ENCODE results near the gene BCL2.

DNA sequence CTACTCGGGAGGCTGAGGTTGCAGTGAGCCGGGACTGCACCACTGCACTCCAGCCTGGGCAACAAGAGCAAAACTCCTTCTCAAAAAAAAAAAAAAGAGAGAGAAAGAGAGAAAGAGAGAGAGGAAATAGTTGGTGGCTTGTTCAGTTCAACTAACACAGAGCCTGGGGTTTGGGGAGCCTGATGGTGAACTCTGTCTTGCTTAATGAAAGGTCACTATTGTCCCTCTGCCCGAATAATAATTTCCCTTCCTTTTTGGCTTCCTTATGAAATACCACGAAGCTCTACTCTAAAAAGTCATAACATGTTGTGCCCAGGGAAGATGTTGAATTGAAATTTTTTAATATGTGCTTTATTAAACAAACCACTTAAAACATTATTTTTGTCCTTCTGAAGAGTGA lies 17.3 kb downstream of the BCL2 start:
- TF ChIP-seq, protein P1, sequence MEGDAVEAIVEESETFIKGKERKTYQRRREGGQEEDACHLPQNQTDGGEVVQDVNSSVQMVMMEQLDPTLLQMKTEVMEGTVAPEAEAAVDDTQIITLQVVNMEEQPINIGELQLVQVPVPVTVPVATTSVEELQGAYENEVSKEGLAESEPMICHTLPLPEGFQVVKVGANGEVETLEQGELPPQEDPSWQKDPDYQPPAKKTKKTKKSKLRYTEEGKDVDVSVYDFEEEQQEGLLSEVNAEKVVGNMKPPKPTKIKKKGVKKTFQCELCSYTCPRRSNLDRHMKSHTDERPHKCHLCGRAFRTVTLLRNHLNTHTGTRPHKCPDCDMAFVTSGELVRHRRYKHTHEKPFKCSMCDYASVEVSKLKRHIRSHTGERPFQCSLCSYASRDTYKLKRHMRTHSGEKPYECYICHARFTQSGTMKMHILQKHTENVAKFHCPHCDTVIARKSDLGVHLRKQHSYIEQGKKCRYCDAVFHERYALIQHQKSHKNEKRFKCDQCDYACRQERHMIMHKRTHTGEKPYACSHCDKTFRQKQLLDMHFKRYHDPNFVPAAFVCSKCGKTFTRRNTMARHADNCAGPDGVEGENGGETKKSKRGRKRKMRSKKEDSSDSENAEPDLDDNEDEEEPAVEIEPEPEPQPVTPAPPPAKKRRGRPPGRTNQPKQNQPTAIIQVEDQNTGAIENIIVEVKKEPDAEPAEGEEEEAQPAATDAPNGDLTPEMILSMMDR (conservative IDR thresholded peaks at IDR 0.05 in 1 of 2, IDR thresholded peaks at IDR 0.05 in 1 of 2; ENCODE audit: extremely low read depth in 1 of 2, insufficient read depth in 1 of 2, low read depth in 1 of 2, low read length in 2 of 2) = no peak
- no peak for TF ChIP-seq EZH2 (IDR thresholded peaks at IDR 0.05; ENCODE audit: borderline replicate concordance, low read length)

Measured in mammary epithelial cell (primary cell).